H9 (cell line): ENCODE measurements around the gene CXCR4. TPM values are rescaled to one million over a fixed set of nuclear protein-coding genes. Genes with fewer than 3 reads are reported as not detected.

Source experiments
- DNase-seq: peaks from one replicate; pipeline ENCODE4 v3.0.0-alpha.2; 2017
- H2AFZ ChIP-seq: one replicate; pipeline ENCODE4 v1.6.1; 2013; ENCODE audit warnings: mild to moderate bottlenecking, low read length, control low read depth, moderate library complexity
- H2AK5ac ChIP-seq: 2 replicates; pipeline ENCODE4 v1.6.1; 2013; ENCODE audit warnings: low read length, control low read depth, mixed read lengths; ENCODE audit not compliant: insufficient read length
- H2BK120ac ChIP-seq: one replicate; pipeline ENCODE4 v1.6.1; 2013; ENCODE audit warnings: low read depth, mild to moderate bottlenecking, low read length, control low read depth, inconsistent platforms; ENCODE audit not compliant: poor library complexity, severe bottlenecking
- H2BK12ac ChIP-seq: 2 replicates; pipeline ENCODE4 v1.6.1; 2013; ENCODE audit warnings: low read length, control low read depth, mixed read lengths, low read depth; ENCODE audit not compliant: insufficient read length
- H2BK15ac ChIP-seq: 2 replicates; pipeline ENCODE4 v1.6.1; 2013; ENCODE audit warnings: low read depth, low read length, control low read depth
- H2BK20ac ChIP-seq: one replicate; pipeline ENCODE4 v1.6.1; 2013; ENCODE audit warnings: low read depth, mild to moderate bottlenecking, low read length, control low read depth, inconsistent platforms; ENCODE audit not compliant: poor library complexity, severe bottlenecking
- H2BK5ac ChIP-seq: 2 replicates; pipeline ENCODE4 v1.6.1; 2013; ENCODE audit warnings: low read length, control low read depth, mixed read lengths; ENCODE audit not compliant: insufficient read length
- H3K14ac ChIP-seq: 2 replicates; pipeline ENCODE4 v1.6.1; 2013; ENCODE audit warnings: low read length, control low read depth; ENCODE audit not compliant: insufficient read depth
- H3K18ac ChIP-seq: 2 replicates; pipeline ENCODE4 v1.6.1; 2013; ENCODE audit warnings: low read depth, mild to moderate bottlenecking, mixed read lengths, low read length, control low read depth; ENCODE audit not compliant: insufficient read length
- H3K23ac ChIP-seq: 2 replicates; pipeline ENCODE4 v1.6.1; 2013; ENCODE audit warnings: low read length, control low read depth, mixed read lengths, low read depth; ENCODE audit not compliant: insufficient read length
- H3K23me2 ChIP-seq: 2 replicates; pipeline ENCODE4 v1.6.1; 2013; ENCODE audit warnings: low read depth, mild to moderate bottlenecking, mixed read lengths, low read length, control low read depth; ENCODE audit not compliant: insufficient read length, poor library complexity, severe bottlenecking
- H3K27ac ChIP-seq: 2 replicates; pipeline ENCODE4 v1.5.1; 2013; ENCODE audit warnings: low read length, control low read depth, mixed read lengths, low read depth; ENCODE audit not compliant: insufficient read length
- H3K27me3 ChIP-seq: 2 replicates; pipeline ENCODE4 v1.6.1; 2013; ENCODE audit warnings: low read length, control low read depth, inconsistent platforms; ENCODE audit not compliant: insufficient read depth
- H3K4ac ChIP-seq: 2 replicates; pipeline ENCODE4 v1.6.1; 2013; ENCODE audit warnings: low read depth, mild to moderate bottlenecking, control low read depth, inconsistent platforms, low read length, moderate library complexity
- H3K4me1 ChIP-seq: 2 replicates; pipeline ENCODE4 v1.6.1; 2013; ENCODE audit warnings: low read length, control low read depth, inconsistent platforms; ENCODE audit not compliant: insufficient read depth
- H3K4me2 ChIP-seq: 2 replicates; pipeline ENCODE4 v1.6.1; 2013; ENCODE audit warnings: low read length, control low read depth, mixed read lengths; ENCODE audit not compliant: insufficient read length, insufficient read depth
- H3K56ac ChIP-seq: 2 replicates; pipeline ENCODE4 v1.6.1; 2013; ENCODE audit warnings: low read depth, mild to moderate bottlenecking, mixed read lengths, low read length, control low read depth; ENCODE audit not compliant: insufficient read length
- H3K79me1 ChIP-seq: 2 replicates; pipeline ENCODE4 v1.6.1; 2013; ENCODE audit warnings: low read depth, mild to moderate bottlenecking, moderate library complexity, low read length, control low read depth, inconsistent platforms; ENCODE audit not compliant: insufficient read depth, poor library complexity, severe bottlenecking
- H3K79me2 ChIP-seq: 2 replicates; pipeline ENCODE4 v1.6.1; 2013; ENCODE audit warnings: low read length, control low read depth, inconsistent platforms; ENCODE audit not compliant: insufficient read depth
- H3K9ac ChIP-seq: 2 replicates; pipeline ENCODE4 v1.6.1; 2013; ENCODE audit warnings: low read length, control low read depth, mixed read lengths; ENCODE audit not compliant: insufficient read length; ENCODE audit errors: extremely low read depth
- H3K9me3 ChIP-seq: one replicate; pipeline ENCODE4 v1.6.1; 2013; ENCODE audit warnings: low read depth, low read length, inconsistent platforms; ENCODE audit not compliant: control insufficient read depth
- H3T11ph ChIP-seq: one replicate; pipeline ENCODE4 v1.6.1; 2013; ENCODE audit warnings: mild to moderate bottlenecking, low read length, control low read depth, inconsistent platforms
- H4K20me1 ChIP-seq: one replicate; pipeline ENCODE4 v1.6.1; 2013; ENCODE audit not compliant: control insufficient read depth, insufficient read length, insufficient read depth
- H4K5ac ChIP-seq: 2 replicates; pipeline ENCODE4 v1.6.1; 2013; ENCODE audit warnings: low read depth, mild to moderate bottlenecking, mixed read lengths, low read length, control low read depth; ENCODE audit not compliant: insufficient read length
- H4K8ac ChIP-seq: replicated peaks from 2 replicates; pipeline ENCODE4 v1.6.1; 2013; ENCODE audit warnings: low read length, control low read depth, mixed read lengths, low read depth; ENCODE audit not compliant: insufficient read length
- H4K91ac ChIP-seq: 2 replicates; pipeline ENCODE4 v1.6.1; 2013; ENCODE audit warnings: low read depth, mild to moderate bottlenecking, moderate library complexity, mixed read lengths, low read length, control low read depth; ENCODE audit not compliant: insufficient read length
- H3K27ac Mint-ChIP-seq, 3 experiments: 2 replicates in 2 of 3; 3 replicates in 1 of 3; pipeline ENCODE4 v1.8.0; 2020 to 2021; ENCODE audit warnings: mixed read lengths in 3 of 3, mild to moderate bottlenecking in 1 of 3, moderate library complexity in 1 of 3
- H3K27me3 Mint-ChIP-seq: 2 replicates; pipeline ENCODE4 v1.8.0; 2021; ENCODE audit warnings: low read depth, mild to moderate bottlenecking, moderate library complexity, mixed read lengths
- H3K36me3 Mint-ChIP-seq, 3 experiments: 2 replicates in 2 of 3; 3 replicates in 1 of 3; pipeline ENCODE4 v1.8.0; 2020 to 2021; ENCODE audit warnings: low read depth in 3 of 3, mixed read lengths in 3 of 3; ENCODE audit not compliant: insufficient read depth in 1 of 3
- H3K4me1 Mint-ChIP-seq, 2 experiments: 2 replicates each; pipeline ENCODE4 v1.8.0; 2020; ENCODE audit warnings: mixed read lengths in 2 of 2
- H3K4me3 Mint-ChIP-seq, 2 experiments: 2 replicates in 1 of 2; 3 replicates in 1 of 2; pipeline ENCODE4 v1.8.0; 2020 to 2021; ENCODE audit warnings: mild to moderate bottlenecking in 2 of 2, mixed read lengths in 2 of 2, moderate library complexity in 1 of 2
- H3K9me3 Mint-ChIP-seq, 2 experiments: 2 replicates in 1 of 2; 3 replicates in 1 of 2; pipeline ENCODE4 v1.8.0; 2020; ENCODE audit warnings: mild to moderate bottlenecking in 2 of 2, mixed read lengths in 2 of 2, moderate library complexity in 1 of 2
- WGBS: extraction: QIAGEN DNeasy Blood & Tissue Kit; methylation state at CpG from one replicate; pipeline ENCODE4 v1.1.7; 2013; ENCODE audit warnings: missing lambda C conversion rate, low lambda C conversion rate, mixed read lengths; ENCODE audit not compliant: insufficient read length; ENCODE audit errors: extremely low coverage; 5-methylcytosine and 5-hydroxymethylcytosine counted together
- total RNA-seq: library from RNA; stranded (reverse); gene quantifications from 2 replicates; pipeline ENCODE4 v1.2.1, GENCODE V29; 2021
- TF ChIP-seq, protein P1 (sequence below): fragments of 200-600 bp; sonication (generic); conservative IDR thresholded peaks from 3 replicates; pipeline ENCODE4 v1.8.0; 2021; ENCODE audit warnings: antibody characterized with exemption, mild to moderate bottlenecking

Gene CXCR4
- total RNA-seq, 1 experiment from 2014 or later: 1.0 TPM

DNA sequence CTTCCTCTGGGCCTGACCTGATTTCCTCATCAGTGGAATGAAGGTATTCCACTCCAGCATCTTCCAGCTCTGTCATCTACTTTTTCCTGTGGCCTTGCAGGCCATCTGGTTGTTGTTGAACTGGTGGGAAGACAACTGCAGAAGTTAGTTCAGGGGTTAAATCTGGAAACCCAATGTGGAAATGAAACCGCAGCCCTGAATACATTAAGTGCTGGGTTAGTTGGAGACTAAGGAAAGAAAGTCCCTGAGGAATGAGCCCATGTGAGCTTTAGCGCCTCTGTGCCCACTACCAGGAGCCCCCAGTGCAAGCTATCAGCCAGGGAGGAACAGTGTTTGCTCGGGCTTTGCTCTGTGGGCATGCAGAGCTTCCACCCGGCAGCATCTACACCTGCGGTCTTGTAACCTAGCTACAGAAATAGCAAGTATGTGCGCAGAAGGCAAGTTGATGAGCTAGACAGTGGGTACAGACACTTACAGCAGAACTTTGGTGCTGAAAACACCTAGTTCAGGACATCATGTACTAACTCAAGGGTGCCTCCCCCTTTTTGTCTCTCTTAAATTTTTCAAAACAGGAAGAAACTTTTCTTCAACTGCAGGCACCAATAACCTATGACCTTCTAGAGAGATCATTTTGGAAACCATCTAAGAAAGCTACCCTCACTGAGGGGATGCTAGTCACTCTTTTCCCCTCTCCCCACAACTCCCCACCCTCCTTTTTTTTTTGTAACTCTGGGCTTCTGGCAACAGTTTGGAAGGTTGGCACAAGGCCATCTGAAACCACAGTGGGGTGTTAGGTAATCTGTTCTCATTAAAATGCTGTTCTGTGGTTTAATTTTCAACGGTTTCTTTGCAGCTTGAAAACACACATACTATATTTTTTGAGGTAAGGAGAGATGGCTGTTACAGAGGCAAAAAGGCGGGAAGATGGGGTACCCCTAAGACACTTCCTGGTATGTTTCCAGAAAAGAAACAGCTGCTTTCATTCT is 18.3 kb upstream of the CXCR4 start:
- no CpG with 5 or more reads among the region's 8 CpGs for WGBS
- TF ChIP-seq, protein P1, sequence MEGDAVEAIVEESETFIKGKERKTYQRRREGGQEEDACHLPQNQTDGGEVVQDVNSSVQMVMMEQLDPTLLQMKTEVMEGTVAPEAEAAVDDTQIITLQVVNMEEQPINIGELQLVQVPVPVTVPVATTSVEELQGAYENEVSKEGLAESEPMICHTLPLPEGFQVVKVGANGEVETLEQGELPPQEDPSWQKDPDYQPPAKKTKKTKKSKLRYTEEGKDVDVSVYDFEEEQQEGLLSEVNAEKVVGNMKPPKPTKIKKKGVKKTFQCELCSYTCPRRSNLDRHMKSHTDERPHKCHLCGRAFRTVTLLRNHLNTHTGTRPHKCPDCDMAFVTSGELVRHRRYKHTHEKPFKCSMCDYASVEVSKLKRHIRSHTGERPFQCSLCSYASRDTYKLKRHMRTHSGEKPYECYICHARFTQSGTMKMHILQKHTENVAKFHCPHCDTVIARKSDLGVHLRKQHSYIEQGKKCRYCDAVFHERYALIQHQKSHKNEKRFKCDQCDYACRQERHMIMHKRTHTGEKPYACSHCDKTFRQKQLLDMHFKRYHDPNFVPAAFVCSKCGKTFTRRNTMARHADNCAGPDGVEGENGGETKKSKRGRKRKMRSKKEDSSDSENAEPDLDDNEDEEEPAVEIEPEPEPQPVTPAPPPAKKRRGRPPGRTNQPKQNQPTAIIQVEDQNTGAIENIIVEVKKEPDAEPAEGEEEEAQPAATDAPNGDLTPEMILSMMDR: no peak
- no peak overlapping the region for H4K5ac ChIP-seq
- no peaks in the 10 kb centered on the region for H4K20me1 ChIP-seq
- Mint-ChIP-seq H3K27me3 (peaks cover 11% of the 10 kb centered on the region), H3K9me3 (no peaks in the 10 kb centered on the region), H3K36me3 (no peaks in the 10 kb centered on the region), H3K27ac (no peak overlapping the region), H3K4me3 (no peak overlapping the region), H3K4me1 (peaks cover 0 to 9% of the 10 kb centered on the region in 2 experiments; a peak in 3 of 4 replicates)
- no peak overlapping the region for H3K4ac ChIP-seq
- no peaks in the 10 kb centered on the region for H3K9me3 ChIP-seq
- H3T11ph ChIP-seq: no peak overlapping the region
- H2BK20ac ChIP-seq: no peak overlapping the region
- H2BK15ac ChIP-seq: no peak overlapping the region
- H3K79me2 ChIP-seq: no peaks in the 10 kb centered on the region
- no peaks in the 10 kb centered on the region for H3K23me2 ChIP-seq
- H3K27ac ChIP-seq: no peak overlapping the region
- no peak overlapping the region for H4K8ac ChIP-seq
- no peak overlapping the region for H3K56ac ChIP-seq
- no peaks in the 10 kb centered on the region for H3K4me1 ChIP-seq
- DNase-seq: no peak
- H4K91ac ChIP-seq: no peak overlapping the region
- H2BK5ac ChIP-seq: no peak overlapping the region
- H3K27me3 ChIP-seq: no peaks in the 10 kb centered on the region
- no peak overlapping the region for H2AFZ ChIP-seq
- no peak overlapping the region for H3K23ac ChIP-seq
- no peak overlapping the region for H2BK120ac ChIP-seq
- H2AK5ac ChIP-seq: no peak overlapping the region
- H2BK12ac ChIP-seq: no peak overlapping the region
- no peak overlapping the region for H3K14ac ChIP-seq
- no peak overlapping the region for H3K4me2 ChIP-seq
- H3K9ac ChIP-seq: no peak overlapping the region
- no peaks in the 10 kb centered on the region for H3K79me1 ChIP-seq
- no peak overlapping the region for H3K18ac ChIP-seq
